PC-3 (cell line): ENCODE measurements around the gene PDCL3.

ENCODE experiments used
- EZH2 ChIP-seq: fragments of 300-600 bp; sonication (generic); IDR thresholded peaks from one replicate; pipeline ENCODE4 v1.6.1; 2017; ENCODE audit warnings: antibody characterized with exemption, mild to moderate bottlenecking, low read length; ENCODE audit not compliant: unreplicated experiment
- TF ChIP-seq, protein P1 (sequence below): fragments of 300-600 bp; sonication (generic); conservative IDR thresholded peaks from 2 replicates; pipeline ENCODE4 v1.5.1; 2017; ENCODE audit warnings: antibody characterized with exemption, low read depth, mild to moderate bottlenecking, low read length

DNA sequence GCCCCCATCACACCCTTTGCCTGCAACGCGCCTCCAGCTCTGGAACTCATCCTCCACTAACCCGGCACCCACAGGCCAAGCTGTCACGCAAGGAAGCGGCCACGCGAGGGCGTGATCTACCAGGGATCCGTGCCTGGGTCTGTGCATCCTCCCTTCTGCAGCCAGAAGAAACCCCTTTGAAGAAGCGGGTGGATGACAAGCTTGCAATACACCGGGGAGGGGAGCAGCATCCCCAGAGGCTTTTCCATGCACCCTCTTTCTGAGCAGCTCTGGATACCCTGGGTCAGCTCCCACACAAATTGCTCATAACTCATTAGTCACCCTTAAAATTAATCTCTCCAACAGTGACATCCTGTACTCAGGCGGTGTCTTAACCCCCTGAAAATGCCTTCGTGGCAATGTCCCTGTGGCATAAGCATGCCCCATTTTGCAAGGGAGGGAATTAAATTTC lies 47.6 kb downstream of the PDCL3 start:
- TF ChIP-seq, protein P1, sequence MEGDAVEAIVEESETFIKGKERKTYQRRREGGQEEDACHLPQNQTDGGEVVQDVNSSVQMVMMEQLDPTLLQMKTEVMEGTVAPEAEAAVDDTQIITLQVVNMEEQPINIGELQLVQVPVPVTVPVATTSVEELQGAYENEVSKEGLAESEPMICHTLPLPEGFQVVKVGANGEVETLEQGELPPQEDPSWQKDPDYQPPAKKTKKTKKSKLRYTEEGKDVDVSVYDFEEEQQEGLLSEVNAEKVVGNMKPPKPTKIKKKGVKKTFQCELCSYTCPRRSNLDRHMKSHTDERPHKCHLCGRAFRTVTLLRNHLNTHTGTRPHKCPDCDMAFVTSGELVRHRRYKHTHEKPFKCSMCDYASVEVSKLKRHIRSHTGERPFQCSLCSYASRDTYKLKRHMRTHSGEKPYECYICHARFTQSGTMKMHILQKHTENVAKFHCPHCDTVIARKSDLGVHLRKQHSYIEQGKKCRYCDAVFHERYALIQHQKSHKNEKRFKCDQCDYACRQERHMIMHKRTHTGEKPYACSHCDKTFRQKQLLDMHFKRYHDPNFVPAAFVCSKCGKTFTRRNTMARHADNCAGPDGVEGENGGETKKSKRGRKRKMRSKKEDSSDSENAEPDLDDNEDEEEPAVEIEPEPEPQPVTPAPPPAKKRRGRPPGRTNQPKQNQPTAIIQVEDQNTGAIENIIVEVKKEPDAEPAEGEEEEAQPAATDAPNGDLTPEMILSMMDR, result peak; percentile 90
- TF ChIP-seq EZH2, result no peak
